A549 treated with AZD9567 at 1 μM for 4 hours (cell line): ENCODE measurements around the gene PLPP1. TPM values are rescaled to one million over a fixed set of nuclear protein-coding genes. Genes with fewer than 3 reads are reported as not detected.

ENCODE experiments used
- total RNA-seq: library from RNA; stranded (reverse); fragments of 200-300 nt; extraction: Qiagen RNA extraction; gene quantifications from 5 replicates; pipeline ENCODE4 v1.2.3, GENCODE V29; 2022; ENCODE audit not compliant: insufficient read depth

PLPP1 gene
- 21.6 to 36.9 TPM (median 35.3 TPM) in 5 replicates for total RNA-seq

GRCh38 chr5:55534436-55535198, at the start of gene PLPP1:
TSS of gene PLPP1 (minus strand) at chr5:55534964. CDS start at chr5:55534629, 335 bp downstream.

Other genes starting within 250 kb of the PLPP1 start
- 21.3 to 33.9 TPM (median 24.5 TPM) in 5 replicates for gene DHX29, start 227.3 kb downstream of the PLPP1 start, total RNA-seq
- gene MTREX, start 227.0 kb downstream of the PLPP1 start, total RNA-seq: 27.6 to 54.0 TPM (median 32.0 TPM) in 5 replicates
- 17.3 to 24.7 TPM (median 20.9 TPM) in 5 replicates for gene SLC38A9, start 177.4 kb upstream of the PLPP1 start, total RNA-seq
- not detected in 5 replicates for gene DDX4, start 203.1 kb upstream of the PLPP1 start, total RNA-seq